Smooth muscle cell (in vitro differentiated cells): ENCODE results near the gene ITGBL1. TPM values are rescaled to one million over a fixed set of nuclear protein-coding genes. Genes with fewer than 3 reads are reported as not detected.

Experiments
- DNase-seq: peaks from one replicate; lab custom pipeline; 2025; ENCODE audit not compliant: unreplicated experiment; lab: John Stamatoyannopoulos, UW
- H2AFZ ChIP-seq: fragments of 200-600 bp; sonication (generic); 2 replicates; pipeline ENCODE4 v1.6.0; 2016; ENCODE audit warnings: antibody characterized with exemption, low read depth, mild to moderate bottlenecking
- H3F3A ChIP-seq: fragments of 200-600 bp; sonication (generic); 2 replicates; pipeline ENCODE4 v1.6.0; 2017; ENCODE audit warnings: antibody characterized with exemption, low read depth
- H3K27ac ChIP-seq: fragments of 200-600 bp; sonication (generic); 2 replicates; pipeline ENCODE4 v1.5.1; 2016; ENCODE audit warnings: low read depth, mild to moderate bottlenecking
- H3K27me3 ChIP-seq: fragments of 200-600 bp; sonication (generic); 2 replicates; pipeline ENCODE4 v1.6.1; 2016; ENCODE audit warnings: low read depth, mild to moderate bottlenecking
- H3K36me3 ChIP-seq: fragments of 200-600 bp; sonication (generic); 2 replicates; pipeline ENCODE4 v1.5.1; 2016; ENCODE audit warnings: low read depth
- H3K4me1 ChIP-seq: fragments of 200-600 bp; sonication (generic); 2 replicates; pipeline ENCODE4 v1.5.1; 2016; ENCODE audit warnings: low read depth
- H3K4me2 ChIP-seq: fragments of 200-600 bp; sonication (generic); 2 replicates; pipeline ENCODE4 v1.6.0; 2016; ENCODE audit warnings: mild to moderate bottlenecking
- H3K4me3 ChIP-seq: fragments of 200-600 bp; sonication (generic); 2 replicates; pipeline ENCODE4 v1.5.1; 2016; ENCODE audit warnings: mild to moderate bottlenecking
- H3K79me2 ChIP-seq: fragments of 200-600 bp; sonication (generic); 2 replicates; pipeline ENCODE4 v1.6.0; 2016; ENCODE audit warnings: low read depth, mild to moderate bottlenecking
- H3K9ac ChIP-seq: fragments of 200-600 bp; sonication (generic); 2 replicates; pipeline ENCODE4 v1.6.0; 2016; ENCODE audit warnings: low read depth
- H3K9me3 ChIP-seq: fragments of 200-600 bp; sonication (generic); replicated peaks from 2 replicates; pipeline ENCODE4 v1.5.1; 2016; ENCODE audit warnings: low read depth
- H4K20me1 ChIP-seq: fragments of 200-600 bp; sonication (generic); 2 replicates; pipeline ENCODE4 v1.6.0; 2016; ENCODE audit warnings: low read depth
- CTCF ChIP-seq: fragments of 200-600 bp; sonication (generic); IDR thresholded peaks from 2 replicates; pipeline ENCODE4 v1.5.1; 2017; ENCODE audit warnings: borderline replicate concordance, mild to moderate bottlenecking, antibody characterized with exemption; ENCODE audit not compliant: insufficient read depth, poor library complexity, severe bottlenecking
- WGBS: methylation state at CpG from one replicate; pipeline ENCODE4 v1.1.7; 2016; ENCODE audit warnings: low lambda C conversion rate; 5-methylcytosine and 5-hydroxymethylcytosine counted together
- polyA plus RNA-seq: library from polyadenylated mRNA; unstranded; fragments of >200 nt; fragmentation: Nextera tagmentation; extraction: Ambion mirVana; gene quantifications from 2 replicates; pipeline ENCODE4 v1.2.1, GENCODE V29; 2016
- total RNA-seq: library from RNA; depleted of rRNA; stranded (reverse); fragments of >200 nt; gene quantifications from 2 replicates; pipeline ENCODE4 v1.2.3, GENCODE V29; 2014

Gene ITGBL1
- total and polyA plus RNA-seq, 2 experiments from 2014 or later: 0.29 TPM; not detected in 1

DNA sequence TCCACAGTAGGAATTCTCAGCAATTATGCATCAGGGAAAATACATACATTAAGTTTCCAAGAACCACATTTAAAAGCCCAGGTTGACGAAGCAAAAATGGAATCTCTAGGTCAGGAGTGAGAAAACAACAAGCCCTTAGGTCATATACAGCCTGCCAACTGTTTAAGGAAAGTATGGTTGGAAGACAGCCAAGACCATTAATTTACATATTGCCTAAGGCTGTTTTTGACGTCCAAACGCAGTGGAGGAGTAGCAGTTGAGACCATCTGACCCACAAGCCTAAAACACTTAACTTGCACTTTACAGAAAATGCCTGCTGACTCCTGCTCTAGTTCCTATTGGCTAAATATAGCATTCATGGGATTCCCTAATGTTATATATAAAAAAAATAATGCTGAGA is 299.0 kb downstream of the ITGBL1 start:
- TF ChIP-seq CTCF: no peak
- no peaks in the 10 kb centered on the region for H3K79me2 ChIP-seq
- no peak overlapping the region for H3K4me3 ChIP-seq
- no peaks in the 10 kb centered on the region for H3F3A ChIP-seq
- H3K4me2 ChIP-seq: peak overlapping the region; percentile 25
- no peaks in the 10 kb centered on the region for H3K4me1 ChIP-seq
- H3K9ac ChIP-seq: no peak overlapping the region
- DNase-seq: no peak
- H3K36me3 ChIP-seq: no peaks in the 10 kb centered on the region
- no peak overlapping the region for H2AFZ ChIP-seq
- no peak overlapping the region for H3K27ac ChIP-seq
- no peaks in the 10 kb centered on the region for H4K20me1 ChIP-seq
- no peaks in the 10 kb centered on the region for H3K27me3 ChIP-seq
- 6% methylated on average over 3 of the region's 3 CpGs for WGBS
- H3K9me3 ChIP-seq: no peaks in the 10 kb centered on the region

GRCh38 chr13:101752432-101752831 is 300.0 kb downstream of the ITGBL1 start:
- Histone ChIP-seq H3K27me3 (no peaks in the 10 kb centered on the region), H3F3A (no peaks in the 10 kb centered on the region), H3K9me3 (no peaks in the 10 kb centered on the region), H3K4me3 (no peak overlapping the region), H4K20me1 (no peaks in the 10 kb centered on the region), H3K4me1 (no peaks in the 10 kb centered on the region), H3K36me3 (no peaks in the 10 kb centered on the region), H3K79me2 (no peaks in the 10 kb centered on the region), H2AFZ (no peak overlapping the region), H3K9ac (no peak overlapping the region), H3K27ac (no peak overlapping the region), H3K4me2 (no peak overlapping the region)
- DNase-seq: no peak
- WGBS: 99% methylated on average over 3 of the region's 3 CpGs
- TF ChIP-seq CTCF: no peak

GRCh38 chr13:101755228-101755887 is 302.9 kb downstream of the ITGBL1 start:
- DNase-seq: no peak
- Histone ChIP-seq H3K9me3 (no peaks in the 10 kb centered on the region), H3K36me3 (no peaks in the 10 kb centered on the region), H3K9ac (no peak overlapping the region), H3K4me3 (no peak overlapping the region), H3K79me2 (no peaks in the 10 kb centered on the region), H4K20me1 (no peaks in the 10 kb centered on the region), H2AFZ (no peak overlapping the region), H3K4me2 (peak overlapping the region; percentile 6), H3F3A (no peaks in the 10 kb centered on the region), H3K27ac (no peak overlapping the region), H3K27me3 (no peaks in the 10 kb centered on the region), H3K4me1 (no peaks in the 10 kb centered on the region)
- WGBS: 40% methylated on average over 6 of the region's 6 CpGs
- TF ChIP-seq CTCF: no peak

DNA sequence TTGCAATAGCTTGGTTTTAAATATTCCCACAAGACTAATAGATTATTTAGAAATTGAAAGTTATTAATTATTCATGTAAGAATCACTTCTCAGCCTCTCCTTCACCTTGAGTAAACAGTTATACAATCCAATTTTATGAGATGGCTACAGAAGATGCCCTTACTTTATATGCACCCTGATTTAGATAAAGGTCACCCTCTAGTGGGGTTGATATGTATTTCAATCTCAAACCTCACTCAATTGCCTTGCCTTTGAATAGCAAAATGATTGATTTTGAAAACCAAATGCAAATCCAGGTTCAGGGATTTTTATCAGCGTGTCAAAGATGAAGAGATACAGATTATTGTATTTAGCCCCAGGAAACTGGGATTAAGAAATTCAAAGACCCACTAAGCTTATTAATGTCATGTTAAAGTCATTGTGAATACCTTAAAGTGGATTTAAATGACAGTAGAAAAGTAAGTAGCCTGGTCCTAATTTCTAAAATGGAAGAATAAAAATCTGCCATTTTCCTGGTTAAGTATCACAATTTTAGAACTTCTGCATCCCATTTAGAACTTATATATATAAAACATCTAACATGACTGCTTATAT is 305.1 kb downstream of the ITGBL1 start:
- no peak overlapping the region for H3K4me2 ChIP-seq
- WGBS: 20% methylated on average over 1 of the region's 1 CpG
- no peaks in the 10 kb centered on the region for H3K79me2 ChIP-seq
- no peak overlapping the region for H3K27ac ChIP-seq
- no peaks in the 10 kb centered on the region for H3K36me3 ChIP-seq
- H3K27me3 ChIP-seq: no peaks in the 10 kb centered on the region
- no peak for DNase-seq
- no peak overlapping the region for H3K9ac ChIP-seq
- no peaks in the 10 kb centered on the region for H4K20me1 ChIP-seq
- no peaks in the 10 kb centered on the region for H3K9me3 ChIP-seq
- no peak overlapping the region for H3K4me3 ChIP-seq
- H3F3A ChIP-seq: no peaks in the 10 kb centered on the region
- H2AFZ ChIP-seq: no peak overlapping the region
- TF ChIP-seq CTCF: peak; percentile 56
- no peaks in the 10 kb centered on the region for H3K4me1 ChIP-seq
